Hepatocyte (in vitro differentiated cells): ENCODE results near the gene KCNA10. TPM values are rescaled to one million over a fixed set of nuclear protein-coding genes. Genes with fewer than 3 reads are reported as not detected.

Experiments used
- DNase-seq: peaks from one replicate; pipeline ENCODE4 v3.0.0-alpha.2; 2016; ENCODE audit warnings: low spot score
- H2AFZ ChIP-seq: fragments of 200-600 bp; sonication (generic); 2 replicates; pipeline ENCODE4 v1.6.0; 2016; ENCODE audit warnings: antibody characterized with exemption, mild to moderate bottlenecking
- H3K27ac ChIP-seq: fragments of 200-600 bp; sonication (generic); 2 replicates; pipeline ENCODE4 v1.5.1; 2016; ENCODE audit warnings: mild to moderate bottlenecking
- H3K27me3 ChIP-seq: fragments of 200-600 bp; sonication (generic); 2 replicates; pipeline ENCODE4 v1.6.1; 2016
- H3K36me3 ChIP-seq: fragments of 200-600 bp; sonication (generic); replicated peaks from 2 replicates; pipeline ENCODE4 v1.5.1; 2016; ENCODE audit warnings: low read depth; ENCODE audit not compliant: insufficient read depth
- H3K4me1 ChIP-seq: fragments of 200-600 bp; sonication (generic); 2 replicates; pipeline ENCODE4 v1.5.1; 2016; ENCODE audit warnings: mild to moderate bottlenecking, moderate library complexity; ENCODE audit not compliant: insufficient read depth
- H3K4me2 ChIP-seq: fragments of 200-600 bp; sonication (generic); 2 replicates; pipeline ENCODE4 v1.6.0; 2016
- H3K4me3 ChIP-seq: fragments of 200-600 bp; sonication (generic); 2 replicates; pipeline ENCODE4 v1.5.1; 2016; ENCODE audit warnings: mild to moderate bottlenecking
- H3K79me2 ChIP-seq: fragments of 200-600 bp; sonication (generic); 2 replicates; pipeline ENCODE4 v1.6.0; 2017; ENCODE audit warnings: mild to moderate bottlenecking
- H3K9me2 ChIP-seq: fragments of 200-600 bp; sonication (generic); replicated peaks from 2 replicates; pipeline ENCODE4 v1.6.0; 2017; ENCODE audit warnings: mild to moderate bottlenecking; ENCODE audit not compliant: insufficient read depth
- H3K9me3 ChIP-seq: fragments of 200-600 bp; sonication (generic); 2 replicates; pipeline ENCODE4 v1.5.1; 2016; ENCODE audit warnings: low read depth, mild to moderate bottlenecking
- H4K20me1 ChIP-seq: fragments of 200-600 bp; sonication (generic); 2 replicates; pipeline ENCODE4 v1.6.0; 2016; ENCODE audit warnings: mild to moderate bottlenecking; ENCODE audit not compliant: insufficient read depth, poor library complexity, severe bottlenecking
- EZH2 ChIP-seq: fragments of 200-600 bp; sonication (generic); IDR thresholded peaks from 2 replicates; pipeline ENCODE4 v1.6.1; 2016; ENCODE audit warnings: antibody characterized with exemption, mild to moderate bottlenecking, borderline replicate concordance
- EZH2phosphoT487 ChIP-seq: fragments of 200-600 bp; sonication (generic); IDR thresholded peaks from one replicate; pipeline ENCODE4 v1.6.1; 2018; ENCODE audit warnings: antibody characterized with exemption, mild to moderate bottlenecking, low read depth, moderate library complexity; ENCODE audit not compliant: unreplicated experiment, severe bottlenecking
- WGBS: methylation state at CpG from one replicate; pipeline ENCODE4 v1.1.6; 2016; ENCODE audit warnings: low lambda C conversion rate; ENCODE audit errors: missing lambda C conversion rate; 5-methylcytosine and 5-hydroxymethylcytosine counted together
- polyA plus RNA-seq: library from polyadenylated mRNA; unstranded; fragments of >200 nt; fragmentation: Nextera tagmentation; extraction: Ambion mirVana; gene quantifications from 2 replicates; pipeline ENCODE4 v1.2.1, GENCODE V29; 2016
- total RNA-seq: library from RNA; depleted of rRNA; stranded (reverse); fragments of >200 nt; gene quantifications from 2 replicates; pipeline ENCODE4 v1.2.3, GENCODE V29; 2014
- TF ChIP-seq, protein P1 (sequence below): fragments of 200-600 bp; sonication (generic); IDR thresholded peaks from 2 replicates; pipeline ENCODE4 v1.5.1; 2016; ENCODE audit warnings: antibody characterized with exemption, mild to moderate bottlenecking; ENCODE audit not compliant: poor library complexity

Gene KCNA10
- total and polyA plus RNA-seq, 2 experiments from 2014 or later: not detected

DNA sequence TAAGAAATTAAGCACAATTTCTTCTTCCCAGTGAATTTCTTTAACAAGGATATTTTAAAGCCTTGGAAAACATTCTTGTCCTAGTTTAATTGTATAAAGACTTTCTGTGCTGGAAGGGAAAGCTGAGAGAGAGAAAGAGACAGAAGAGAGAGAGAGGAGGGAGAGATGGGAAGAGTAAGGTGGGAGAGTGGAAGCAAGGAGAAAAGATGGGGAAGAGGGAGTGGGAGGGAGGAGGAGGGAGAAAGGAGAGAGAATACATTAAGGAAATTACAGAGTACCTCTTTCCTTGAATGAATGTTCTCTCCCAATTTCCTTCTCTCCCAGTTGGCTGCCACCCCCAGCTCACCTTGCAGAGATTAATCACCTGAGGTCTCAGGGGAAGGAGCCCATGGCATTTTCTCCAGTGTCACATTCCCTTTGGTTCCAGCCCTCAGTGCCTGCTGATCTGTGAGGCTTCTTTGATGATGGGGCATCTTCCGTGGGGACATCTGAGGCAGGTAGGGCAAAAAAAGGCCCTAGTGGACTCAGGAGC is 32.4 kb upstream of the KCNA10 start:
- Histone ChIP-seq H3K4me2 (no peak overlapping the region), H3K79me2 (no peaks in the 10 kb centered on the region), H4K20me1 (no peaks in the 10 kb centered on the region), H3K4me1 (no peaks in the 10 kb centered on the region), H2AFZ (no peak overlapping the region), H3K9me2 (no peaks in the 10 kb centered on the region), H3K4me3 (no peak overlapping the region), H3K27ac (no peak overlapping the region), H3K36me3 (no peaks in the 10 kb centered on the region), H3K27me3 (peaks cover 52% of the 10 kb centered on the region), H3K9me3 (no peaks in the 10 kb centered on the region)
- 92% methylated on average over 1 of the region's 1 CpG for WGBS
- no peak for TF ChIP-seq EZH2
- no peak for TF ChIP-seq EZH2phosphoT487
- TF ChIP-seq, protein P1, sequence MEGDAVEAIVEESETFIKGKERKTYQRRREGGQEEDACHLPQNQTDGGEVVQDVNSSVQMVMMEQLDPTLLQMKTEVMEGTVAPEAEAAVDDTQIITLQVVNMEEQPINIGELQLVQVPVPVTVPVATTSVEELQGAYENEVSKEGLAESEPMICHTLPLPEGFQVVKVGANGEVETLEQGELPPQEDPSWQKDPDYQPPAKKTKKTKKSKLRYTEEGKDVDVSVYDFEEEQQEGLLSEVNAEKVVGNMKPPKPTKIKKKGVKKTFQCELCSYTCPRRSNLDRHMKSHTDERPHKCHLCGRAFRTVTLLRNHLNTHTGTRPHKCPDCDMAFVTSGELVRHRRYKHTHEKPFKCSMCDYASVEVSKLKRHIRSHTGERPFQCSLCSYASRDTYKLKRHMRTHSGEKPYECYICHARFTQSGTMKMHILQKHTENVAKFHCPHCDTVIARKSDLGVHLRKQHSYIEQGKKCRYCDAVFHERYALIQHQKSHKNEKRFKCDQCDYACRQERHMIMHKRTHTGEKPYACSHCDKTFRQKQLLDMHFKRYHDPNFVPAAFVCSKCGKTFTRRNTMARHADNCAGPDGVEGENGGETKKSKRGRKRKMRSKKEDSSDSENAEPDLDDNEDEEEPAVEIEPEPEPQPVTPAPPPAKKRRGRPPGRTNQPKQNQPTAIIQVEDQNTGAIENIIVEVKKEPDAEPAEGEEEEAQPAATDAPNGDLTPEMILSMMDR: no peak
- DNase-seq: no peak

DNA sequence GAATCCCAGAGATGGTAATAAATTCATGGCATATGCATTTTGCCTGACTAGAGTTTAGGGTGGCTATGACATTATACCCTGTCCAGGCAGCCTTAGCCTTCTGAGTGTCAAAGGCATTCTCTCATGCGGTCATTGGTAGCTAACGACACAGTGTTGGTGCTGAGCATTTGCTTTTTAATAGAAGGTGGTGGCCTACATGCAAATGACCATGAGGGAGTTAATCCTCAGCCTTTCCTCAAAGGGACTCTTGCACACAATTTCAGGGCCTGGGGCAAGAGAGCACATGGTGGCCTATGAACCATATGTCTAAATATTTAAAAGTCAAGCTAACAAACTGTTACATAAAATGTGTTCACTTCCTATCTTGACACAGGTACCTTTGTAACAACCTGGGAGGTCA is 30.9 kb upstream of the KCNA10 start:
- DNase-seq: no peak
- Histone ChIP-seq H3K36me3 (no peaks in the 10 kb centered on the region), H3K4me3 (no peak overlapping the region), H3K9me2 (no peaks in the 10 kb centered on the region), H3K27me3 (peaks cover 39% of the 10 kb centered on the region), H3K27ac (no peak overlapping the region), H3K79me2 (no peaks in the 10 kb centered on the region), H3K4me1 (no peaks in the 10 kb centered on the region), H3K9me3 (no peaks in the 10 kb centered on the region), H2AFZ (no peak overlapping the region), H3K4me2 (no peak overlapping the region), H4K20me1 (no peaks in the 10 kb centered on the region)
- TF ChIP-seq EZH2: no peak
- TF ChIP-seq, protein P1: no peak
- no peak for TF ChIP-seq EZH2phosphoT487
- WGBS: 51% methylated on average over 2 of the region's 2 CpGs

DNA sequence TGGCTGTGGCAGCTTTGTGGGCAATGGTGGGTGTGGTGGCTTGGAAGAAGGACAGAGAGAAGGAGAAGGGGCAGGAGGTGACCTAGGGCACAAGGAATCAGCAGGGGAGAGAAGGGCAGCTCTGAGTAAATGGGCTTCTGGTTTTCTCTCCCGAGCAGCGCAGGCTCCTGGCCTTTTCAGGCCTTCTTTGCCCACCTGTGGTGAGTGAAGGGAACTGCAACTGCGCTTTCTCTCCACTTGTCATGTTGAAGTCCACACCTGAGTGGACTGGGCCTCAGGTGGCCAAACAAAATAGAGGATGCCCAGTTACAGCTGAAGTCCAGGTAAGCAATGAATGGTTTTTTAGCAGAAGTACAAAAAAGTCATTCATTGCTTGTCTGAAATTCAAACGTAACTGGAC is 29.4 kb upstream of the KCNA10 start:
- Histone ChIP-seq H3K36me3 (no peaks in the 10 kb centered on the region), H3K9me3 (no peaks in the 10 kb centered on the region), H2AFZ (no peak overlapping the region), H3K79me2 (no peaks in the 10 kb centered on the region), H3K4me1 (no peaks in the 10 kb centered on the region), H3K4me2 (no peak overlapping the region), H3K4me3 (no peak overlapping the region), H3K27me3 (peaks cover 28% of the 10 kb centered on the region), H3K27ac (no peak overlapping the region), H3K9me2 (no peaks in the 10 kb centered on the region), H4K20me1 (no peaks in the 10 kb centered on the region)
- peak; percentile 76 for DNase-seq
- WGBS: 36% methylated on average over 4 of the region's 4 CpGs
- TF ChIP-seq EZH2: no peak
- TF ChIP-seq, protein P1: peak; percentile 47

DNA sequence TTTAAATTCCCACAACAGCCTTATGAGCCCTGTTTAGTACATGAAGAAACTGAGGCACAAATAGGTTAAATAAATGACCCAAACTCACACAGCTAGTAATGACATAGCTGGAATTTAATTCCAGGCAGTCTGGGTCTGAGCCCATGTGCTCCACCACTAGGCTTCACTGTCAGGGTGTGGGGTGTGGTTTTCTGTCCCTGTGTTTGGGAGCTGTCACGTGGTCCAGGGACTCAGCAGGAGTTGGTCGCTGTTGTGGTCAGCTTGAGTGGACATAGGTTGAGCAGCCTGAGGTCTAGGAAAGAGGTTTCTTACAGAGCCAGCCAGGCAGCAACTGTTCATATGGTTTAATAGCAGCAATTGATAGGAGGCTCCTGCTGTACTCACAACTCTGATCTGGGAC is 28.0 kb upstream of the KCNA10 start:
- Histone ChIP-seq H3K27ac (no peak overlapping the region), H3K9me2 (no peaks in the 10 kb centered on the region), H2AFZ (no peak overlapping the region), H4K20me1 (no peaks in the 10 kb centered on the region), H3K4me1 (no peaks in the 10 kb centered on the region), H3K79me2 (no peaks in the 10 kb centered on the region), H3K4me2 (no peak overlapping the region), H3K9me3 (no peaks in the 10 kb centered on the region), H3K4me3 (no peak overlapping the region), H3K27me3 (peaks cover 14% of the 10 kb centered on the region), H3K36me3 (no peaks in the 10 kb centered on the region)
- TF ChIP-seq, protein P1: no peak
- no peak for TF ChIP-seq EZH2
- TF ChIP-seq EZH2phosphoT487: no peak
- 60% methylated on average over 2 of the region's 2 CpGs for WGBS
- DNase-seq: no peak
